Psoas muscle (tissue), 8 donors: ENCODE data around the gene CCDC144A. TPM values are rescaled to one million over a fixed set of nuclear protein-coding genes. Genes with fewer than 3 reads are reported as not detected.
A peak's percentile ranks its signal among the peaks of the same experiment; 100 is the strongest.
"Not testable (repeated sequence)": the region's sequence is repeated elsewhere in the genome, so short reads cannot be mapped to it uniquely, and the experiment has no call there.

Experiments used
- ATAC-seq, 4 donors: fragments of 200-7000 bp; cut with Tn5 transposase; one replicate each; pipeline ENCODE4 v1.9.1; 2020; ENCODE audit warnings: moderate library complexity in 3 of 4, mild to moderate bottlenecking in 2 of 4
- DNase-seq, 2 donors: peaks; one replicate each; pipeline ENCODE4 v3.0.0-alpha.2; 2020
- H3K27ac ChIP-seq: fragments of 200-600 bp; one replicate; pipeline ENCODE4 v1.8.0; 2022
- H3K27me3 ChIP-seq, 3 donors: fragments of 200-600 bp in 1 of 3; one replicate each; pipeline versions ENCODE4 v1.6.1 to v1.8.0; 2013 to 2022; ENCODE audit warnings: low read length in 2 of 3, mild to moderate bottlenecking in 2 of 3, moderate library complexity in 1 of 3; ENCODE audit not compliant: insufficient read depth in 3 of 3
- H3K36me3 ChIP-seq, 2 donors: fragments of 200-600 bp in 1 of 2; one replicate each; pipeline versions ENCODE4 v1.6.1 to v1.8.0; 2013 to 2022; ENCODE audit warnings: low read depth in 1 of 2, mild to moderate bottlenecking in 1 of 2, moderate library complexity in 1 of 2; ENCODE audit not compliant: insufficient read depth in 1 of 2
- H3K4me1 ChIP-seq: fragments of 200-600 bp; one replicate; pipeline ENCODE4 v1.8.0; 2022
- H3K4me3 ChIP-seq: fragments of 200-600 bp; one replicate; pipeline ENCODE4 v1.8.0; 2022; ENCODE audit warnings: mild to moderate bottlenecking
- H3K9me3 ChIP-seq: fragments of 200-600 bp; one replicate; pipeline ENCODE4 v1.8.0; 2022
- CTCF ChIP-seq: fragments of 200-600 bp; IDR thresholded peaks from one replicate; pipeline ENCODE4 v1.8.0; 2022; ENCODE audit warnings: antibody characterized with exemption
- WGBS, 3 donors: extraction: QIAGEN DNeasy Blood & Tissue Kit; methylation state at CpG; one replicate each; pipeline versions ENCODE4 v1.1.6 to v1.1.7; 2013; 5-methylcytosine and 5-hydroxymethylcytosine counted together
- intact Hi-C, 2 donors: fragments of 100-400 bp; cut with DNase I; formaldehyde crosslinking; loops; one replicate each; pipeline versions ENCODE4 v1.11.0 to v1.14.2; 2022
- polyA plus RNA-seq, 3 donors: library from polyadenylated mRNA; stranded (reverse); fragments of 200-250 nt; gene quantifications; one replicate each; pipeline ENCODE4 v1.2.3, GENCODE V29; 2013
- total RNA-seq, 4 donors: library from RNA; stranded (reverse); fragmentation: NEBNext Ultra II Directional in 2 of 4; extraction: Animal tissue kit (Norgen Biotek cat#: 25700) in 2 of 4; gene quantifications; one replicate each; pipeline versions ENCODE4 v1.2.1 to v1.2.4, GENCODE V29; 2021 to 2023
- donor health status: healthy with polysubstance abuse.
- donor health status: DM: no; HTN: no; CAD: no; lungs with moderate emphysema.
- donor health status: Bipolar disorder and iron deficiency.
- donor health status: healthy.
- donor health status: DM: yes; HTN: yes; CAD: no.
- donor health status: DM: no; HTN: no; CAD: no.
- donor health status: DM: no; HTN: no; CAD: no.
- donor health status: DM: yes; HTN: yes; CAD: no.

The CCDC144A gene
- total and polyA plus RNA-seq, 7 donors: 0.05 to 1.5 (median 0.20) TPM

DNA sequence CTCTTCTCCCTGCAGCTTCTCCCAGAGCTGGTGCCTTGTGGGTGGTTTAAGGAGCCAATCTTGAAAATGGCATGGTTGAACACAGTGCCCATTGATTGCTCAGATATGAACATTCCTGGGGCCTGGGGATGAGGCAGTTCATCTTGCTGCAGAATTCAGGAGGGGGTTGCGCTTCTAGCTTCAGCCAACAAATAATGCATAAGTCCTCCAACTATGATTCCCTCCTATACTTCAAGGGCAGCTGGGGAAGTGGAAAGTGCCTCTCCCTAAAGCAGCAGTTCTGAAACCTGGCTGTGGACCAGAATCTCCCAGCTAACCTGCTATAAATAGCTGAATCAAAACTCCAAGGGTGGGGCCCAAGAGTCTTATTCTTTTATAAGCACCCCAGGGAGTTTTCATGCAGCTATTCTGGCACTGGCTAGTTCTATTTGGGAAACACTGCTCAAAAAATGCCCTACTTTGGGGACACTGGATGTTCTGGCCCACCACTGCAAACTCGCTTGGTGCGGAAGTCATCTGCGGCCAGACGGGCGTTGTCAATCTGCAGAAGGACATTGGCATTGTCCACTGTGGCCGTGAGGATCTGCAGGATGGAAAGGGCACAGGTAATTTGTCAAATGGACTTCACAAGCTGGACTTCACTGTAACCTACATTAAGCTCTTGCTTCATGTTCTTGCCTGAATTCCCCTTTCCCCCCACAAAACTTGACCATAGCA lies 130.3 kb downstream of the CCDC144A start:
- Histone ChIP-seq H3K9me3 (no peaks in the 10 kb centered on the region), H3K4me3 (no peak overlapping the region), H3K4me1 (no peaks in the 10 kb centered on the region), H3K36me3 (no peaks in the 10 kb centered on the region), H3K27ac (no peak overlapping the region), H3K27me3 (no peaks in the 10 kb centered on the region)
- DNase-seq (no peak), ATAC-seq (peak; percentile 37 to 88 (median 70))
- 25 to 46% (median 36%) methylated on average over 7 of the region's 7 CpGs for WGBS, 3 donors
- intact Hi-C loops: no loop called here
- no peak for TF ChIP-seq CTCF

DNA sequence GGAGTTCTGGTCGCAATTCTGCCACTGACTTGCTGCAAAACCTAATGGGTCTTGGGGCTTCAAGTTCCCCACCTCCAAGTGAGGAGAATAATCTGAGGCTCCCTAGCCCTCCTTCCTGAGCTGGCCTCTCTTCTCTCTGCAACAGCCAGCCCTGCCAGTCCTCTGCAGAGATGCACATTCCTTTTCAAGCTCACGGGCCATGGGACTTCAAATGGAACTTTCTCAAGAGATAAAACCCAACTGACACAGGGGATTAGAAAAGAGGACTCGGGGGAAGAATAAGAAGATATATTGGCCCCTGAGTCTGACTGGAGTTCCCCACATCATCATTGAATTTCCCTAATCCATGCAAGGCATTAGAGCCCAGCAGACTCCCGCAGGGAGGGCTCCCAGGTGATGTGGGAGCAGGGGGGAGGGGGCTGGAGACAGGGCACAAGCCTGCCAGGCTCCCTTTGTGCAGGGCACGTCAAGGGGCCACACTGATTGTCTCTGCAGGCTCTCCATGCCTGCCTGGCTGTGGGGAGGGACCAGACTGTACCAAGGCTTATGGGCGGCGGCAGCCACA lies 131.0 kb downstream of the CCDC144A start:
- Histone ChIP-seq H3K4me3 (no peak overlapping the region), H3K27me3 (no peaks in the 10 kb centered on the region), H3K36me3 (no peaks in the 10 kb centered on the region), H3K9me3 (no peaks in the 10 kb centered on the region), H3K27ac (no peak overlapping the region), H3K4me1 (no peaks in the 10 kb centered on the region)
- no peak for TF ChIP-seq CTCF
- intact Hi-C loops: no loop called here
- no peak for DNase-seq
- ATAC-seq: no peak
- WGBS, 3 donors: 63 to 81% (median 73%) methylated on average over 4 to 5 of the region's 7 CpGs

- H3K36me3 ChIP-seq, H3K27me3 ChIP-seq, H3K9me3 ChIP-seq, H3K4me1 ChIP-seq, DNase-seq, ATAC-seq, intact Hi-C loops, H3K27ac ChIP-seq, H3K4me3 ChIP-seq: not testable (repeated sequence)
- 86 to 92% (median 87%) methylated on average over 11 to 14 of the region's 17 CpGs for WGBS, 3 donors
Observed at GRCh38 chr17:16822133-16822532, 132.1 kb downstream of the CCDC144A start.

DNA sequence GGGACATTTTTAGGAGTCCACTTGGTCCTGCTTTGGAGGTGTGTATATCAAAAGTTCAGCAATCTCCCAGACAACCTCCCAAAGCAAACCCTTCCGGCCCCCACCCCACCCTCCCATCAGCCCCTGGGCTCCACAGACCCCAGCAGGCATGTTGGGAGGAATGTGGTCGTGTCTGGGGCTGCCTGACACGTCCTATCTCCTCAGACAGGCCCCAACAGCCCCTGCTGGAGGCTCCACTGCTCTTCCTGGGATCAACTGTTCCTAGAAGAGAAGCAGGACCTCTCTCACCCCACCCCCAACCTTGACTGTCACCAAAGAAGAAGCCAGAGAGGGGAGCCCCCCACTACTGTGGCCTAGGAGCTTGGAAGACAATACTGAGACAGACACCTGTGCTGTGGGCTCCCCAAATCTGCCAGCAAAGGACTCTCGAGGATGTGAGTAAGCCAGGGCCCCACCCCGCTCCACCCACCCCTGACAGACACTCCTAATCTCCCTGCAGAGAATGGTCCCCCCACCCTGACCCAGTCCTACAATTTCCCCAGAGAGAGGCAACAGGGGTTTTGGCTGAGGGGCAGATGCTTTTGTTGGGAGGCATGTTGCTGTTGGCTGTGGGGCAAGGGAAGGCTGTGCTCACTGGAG lies 133.8 kb downstream of the CCDC144A start:
- H3K4me1 ChIP-seq, ATAC-seq, H3K27me3 ChIP-seq, intact Hi-C loops, H3K27ac ChIP-seq, H3K36me3 ChIP-seq, H3K4me3 ChIP-seq, H3K9me3 ChIP-seq, DNase-seq: not testable (repeated sequence)
- WGBS, 3 donors: 67 to 76% methylated on average over 1 to 2 of the region's 5 CpGs; no CpG with 5 or more reads in 1 of the 3 donors

Other genes starting within 250 kb of the CCDC144A start
- gene LRRC75A, start 198.0 kb upstream of the CCDC144A start, total RNA-seq: under 1 TPM; 0.20 to 0.41 (median 0.29) TPM
- gene LRRC75A, start 198.0 kb upstream of the CCDC144A start, polyA plus RNA-seq: under 1 TPM; 0.23 to 0.69 (median 0.43) TPM
- 1 to 10 TPM; 2.5 to 6.6 (median 5.3) TPM for gene ZNF287, start 121.0 kb upstream of the CCDC144A start, total RNA-seq
- 1 to 10 TPM; 1.5 to 10.0 (median 2.2) TPM for gene ZNF287, start 121.0 kb upstream of the CCDC144A start, polyA plus RNA-seq
- 1 to 10 TPM in 2 of 4 donors, under 1 TPM in 2; 0.62 to 2.5 (median 1.0) TPM for gene ZNF624, start 36.4 kb upstream of the CCDC144A start, total RNA-seq
- under 1 TPM; 0.15 to 0.96 (median 0.53) TPM for gene ZNF624, start 36.4 kb upstream of the CCDC144A start, polyA plus RNA-seq